ENCODE results near the gene IL17F.

The IL17F gene

DNA sequence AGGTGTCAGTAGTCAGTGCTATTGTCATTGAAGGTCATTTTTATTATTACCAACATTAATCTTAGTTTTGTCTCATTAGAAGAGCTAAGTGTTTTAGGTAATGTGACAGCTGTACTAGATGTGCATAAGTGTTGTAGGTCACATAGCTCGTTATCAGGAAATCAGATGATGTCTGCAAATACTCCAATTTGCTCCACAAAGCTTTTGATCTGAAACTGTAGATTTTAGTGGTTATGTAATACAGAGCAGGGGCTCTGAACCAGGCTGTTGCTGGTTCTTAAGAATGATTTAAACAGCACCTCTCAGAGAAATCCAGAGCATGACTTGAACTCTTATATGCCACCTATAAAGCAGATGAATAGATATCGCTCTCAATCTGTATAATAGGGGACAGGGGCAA is 2.5 kb downstream of the IL17F start:
- Histone ChIP-seq H3K36me3 (ENCODE audit: control insufficient read depth, insufficient read depth, low read length) (no peaks in the 10 kb centered on the region), H3K27me3 (ENCODE audit: control insufficient read depth, insufficient read depth, low read length) (no peaks in the 10 kb centered on the region), H3K9ac (ENCODE audit: low read depth, low read length) (no peak overlapping the region), H3K4me1 (ENCODE audit: control insufficient read depth, insufficient read depth, low read length) (no peaks in the 10 kb centered on the region), H3K9me3 (ENCODE audit: control insufficient read depth, insufficient read depth, low read length) (no peaks in the 10 kb centered on the region), H3K4me3 (ENCODE audit: low read depth, low read length) (no peak overlapping the region)

DNA sequence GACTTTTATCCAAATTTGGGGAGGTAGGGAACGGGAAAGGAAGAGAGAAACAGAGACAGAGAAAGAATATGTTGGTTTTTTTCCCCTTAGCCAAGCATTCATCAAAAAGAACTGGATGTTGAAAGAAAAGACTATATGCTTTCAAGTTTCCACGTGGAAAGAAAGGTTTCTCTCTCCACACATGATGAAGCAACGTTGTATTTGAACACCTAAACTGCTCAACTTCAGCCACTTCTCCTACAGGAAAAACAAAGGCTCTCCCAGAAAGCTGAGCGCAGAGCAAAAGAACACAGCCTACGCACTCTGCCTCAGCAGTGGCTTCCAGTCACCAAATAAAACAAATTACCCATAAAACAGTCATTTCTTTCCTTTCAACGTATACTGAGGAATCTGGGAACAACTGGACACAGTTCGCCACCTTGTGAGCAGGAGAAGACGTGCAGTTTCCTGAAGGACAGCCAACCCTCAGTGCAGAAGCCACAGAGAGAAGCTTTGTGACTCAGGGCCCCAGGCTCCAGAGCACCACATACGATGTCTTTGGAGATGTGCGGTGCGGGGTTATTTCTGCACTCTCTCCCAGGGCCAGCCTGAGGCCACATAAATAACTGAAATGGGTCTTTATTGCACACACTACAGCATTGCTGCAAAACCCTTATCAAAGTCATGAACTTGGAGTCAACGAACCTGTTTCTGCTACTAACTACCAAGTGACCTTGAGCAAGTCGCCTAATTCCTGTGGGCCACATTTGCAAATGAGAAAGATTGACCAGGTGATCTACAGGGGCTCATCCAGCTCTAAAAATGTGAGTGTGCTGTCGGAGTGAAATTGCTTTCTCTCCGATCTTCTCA is 10.1 kb downstream of the IL17F start:
- Histone ChIP-seq H3K9me3 (ENCODE audit: control insufficient read depth, insufficient read depth, low read length) (no peaks in the 10 kb centered on the region), H3K4me3 (ENCODE audit: low read depth, low read length) (no peak overlapping the region), H3K36me3 (ENCODE audit: control insufficient read depth, insufficient read depth, low read length) (no peaks in the 10 kb centered on the region), H3K9ac (ENCODE audit: low read depth, low read length) (no peak overlapping the region), H3K27me3 (ENCODE audit: control insufficient read depth, insufficient read depth, low read length) (no peaks in the 10 kb centered on the region), H3K4me1 (ENCODE audit: control insufficient read depth, insufficient read depth, low read length) (peaks cover 4% of the 10 kb centered on the region)

- H3K4me1 ChIP-seq (ENCODE audit: control insufficient read depth, insufficient read depth, low read length), result peaks cover 4% of the 10 kb centered on the region
- H3K27me3 ChIP-seq (ENCODE audit: control insufficient read depth, insufficient read depth, low read length), result no peaks in the 10 kb centered on the region
- H3K9me3 ChIP-seq (ENCODE audit: control insufficient read depth, insufficient read depth, low read length), result no peaks in the 10 kb centered on the region
- no peaks in the 10 kb centered on the region for H3K36me3 ChIP-seq (ENCODE audit: control insufficient read depth, insufficient read depth, low read length)
- no peak overlapping the region for H3K4me3 ChIP-seq (ENCODE audit: low read depth, low read length)
- H3K9ac ChIP-seq (ENCODE audit: low read depth, low read length), result no peak overlapping the region
Observed at GRCh38 chr6:52233005-52233404, 11.3 kb downstream of the IL17F start.

- Histone ChIP-seq H3K27me3 (ENCODE audit: control insufficient read depth, insufficient read depth, low read length) (no peaks in the 10 kb centered on the region), H3K4me3 (ENCODE audit: low read depth, low read length) (no peak overlapping the region), H3K9me3 (ENCODE audit: control insufficient read depth, insufficient read depth, low read length) (no peaks in the 10 kb centered on the region), H3K9ac (ENCODE audit: low read depth, low read length) (no peak overlapping the region), H3K36me3 (ENCODE audit: control insufficient read depth, insufficient read depth, low read length) (no peaks in the 10 kb centered on the region), H3K4me1 (ENCODE audit: control insufficient read depth, insufficient read depth, low read length) (peaks cover 4% of the 10 kb centered on the region)
Observed at GRCh38 chr6:52231406-52232127, 12.7 kb downstream of the IL17F start.

DNA sequence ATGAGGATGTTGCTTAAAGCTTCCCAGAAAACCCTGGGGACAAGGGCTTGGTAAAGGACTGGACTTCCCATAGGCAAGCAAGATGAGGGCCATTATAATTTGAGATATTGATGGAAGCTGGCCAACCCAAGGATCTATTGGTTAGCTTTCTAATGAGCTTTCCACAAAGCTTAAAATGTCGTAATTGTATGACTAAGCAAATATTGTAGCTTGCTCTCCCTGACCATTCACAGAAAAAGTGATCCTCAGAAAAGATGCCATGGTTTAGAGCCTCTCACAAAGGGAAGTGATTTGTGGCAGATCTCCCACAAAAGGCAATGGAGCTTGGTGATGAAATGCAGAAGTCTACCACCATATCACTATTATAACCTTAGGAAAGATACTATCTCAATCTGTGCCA is 13.6 kb downstream of the IL17F start:
- no peaks in the 10 kb centered on the region for H3K9me3 ChIP-seq (ENCODE audit: control insufficient read depth, insufficient read depth, low read length)
- no peaks in the 10 kb centered on the region for H3K36me3 ChIP-seq (ENCODE audit: control insufficient read depth, insufficient read depth, low read length)
- H3K4me1 ChIP-seq (ENCODE audit: control insufficient read depth, insufficient read depth, low read length), result peaks cover 4% of the 10 kb centered on the region
- H3K4me3 ChIP-seq (ENCODE audit: low read depth, low read length), result no peak overlapping the region
- H3K27me3 ChIP-seq (ENCODE audit: control insufficient read depth, insufficient read depth, low read length), result no peaks in the 10 kb centered on the region
- H3K9ac ChIP-seq (ENCODE audit: low read depth, low read length), result no peak overlapping the region

- no peak overlapping the region for H3K4me3 ChIP-seq (ENCODE audit: low read depth, low read length)
- no peaks in the 10 kb centered on the region for H3K36me3 ChIP-seq (ENCODE audit: control insufficient read depth, insufficient read depth, low read length)
- H3K4me1 ChIP-seq (ENCODE audit: control insufficient read depth, insufficient read depth, low read length), result no peaks in the 10 kb centered on the region
- no peak overlapping the region for H3K9ac ChIP-seq (ENCODE audit: low read depth, low read length)
- no peaks in the 10 kb centered on the region for H3K9me3 ChIP-seq (ENCODE audit: control insufficient read depth, insufficient read depth, low read length)
- H3K27me3 ChIP-seq (ENCODE audit: control insufficient read depth, insufficient read depth, low read length), result no peaks in the 10 kb centered on the region
Observed at GRCh38 chr6:52227495-52227894, 16.8 kb downstream of the IL17F start.

GRCh38 chr6:52221302-52221701 is 23.0 kb downstream of the IL17F start:
- H3K9me3 ChIP-seq (ENCODE audit: control insufficient read depth, insufficient read depth, low read length), result no peaks in the 10 kb centered on the region
- H3K27me3 ChIP-seq (ENCODE audit: control insufficient read depth, insufficient read depth, low read length), result no peaks in the 10 kb centered on the region
- H3K4me3 ChIP-seq (ENCODE audit: low read depth, low read length), result no peak overlapping the region
- no peaks in the 10 kb centered on the region for H3K36me3 ChIP-seq (ENCODE audit: control insufficient read depth, insufficient read depth, low read length)
- H3K9ac ChIP-seq (ENCODE audit: low read depth, low read length), result no peak overlapping the region
- no peaks in the 10 kb centered on the region for H3K4me1 ChIP-seq (ENCODE audit: control insufficient read depth, insufficient read depth, low read length)

DNA sequence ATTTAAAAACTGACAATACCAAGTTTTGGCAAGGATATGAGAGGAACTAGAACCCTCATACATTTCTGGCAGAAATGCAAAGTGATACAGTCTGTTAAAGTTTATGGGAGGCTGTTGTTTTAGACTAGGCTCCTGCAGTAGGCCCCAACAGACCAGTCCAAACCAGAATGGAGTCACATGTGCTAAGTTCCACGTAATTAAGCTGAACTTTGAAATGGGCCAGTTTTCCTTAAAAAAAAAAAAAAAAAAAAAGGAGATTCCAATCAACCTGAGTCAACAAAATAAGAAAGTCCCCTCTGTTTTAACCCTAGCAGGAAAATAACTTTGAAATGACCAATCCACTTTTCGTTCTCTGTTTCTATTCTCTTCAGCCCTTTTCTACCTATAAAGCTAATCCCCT is 26.5 kb downstream of the IL17F start:
- H3K4me1 ChIP-seq (ENCODE audit: control insufficient read depth, insufficient read depth, low read length), result no peaks in the 10 kb centered on the region
- no peaks in the 10 kb centered on the region for H3K9me3 ChIP-seq (ENCODE audit: control insufficient read depth, insufficient read depth, low read length)
- no peaks in the 10 kb centered on the region for H3K27me3 ChIP-seq (ENCODE audit: control insufficient read depth, insufficient read depth, low read length)
- H3K9ac ChIP-seq (ENCODE audit: low read depth, low read length), result no peak overlapping the region
- H3K36me3 ChIP-seq (ENCODE audit: control insufficient read depth, insufficient read depth, low read length), result no peaks in the 10 kb centered on the region
- H3K4me3 ChIP-seq (ENCODE audit: low read depth, low read length), result no peak overlapping the region

GRCh38 chr6:52216932-52217575 is 27.2 kb downstream of the IL17F start:
- Histone ChIP-seq H3K9me3 (ENCODE audit: control insufficient read depth, insufficient read depth, low read length) (no peaks in the 10 kb centered on the region), H3K27me3 (ENCODE audit: control insufficient read depth, insufficient read depth, low read length) (no peaks in the 10 kb centered on the region), H3K36me3 (ENCODE audit: control insufficient read depth, insufficient read depth, low read length) (no peaks in the 10 kb centered on the region), H3K4me1 (ENCODE audit: control insufficient read depth, insufficient read depth, low read length) (no peaks in the 10 kb centered on the region), H3K9ac (ENCODE audit: low read depth, low read length) (no peak overlapping the region), H3K4me3 (ENCODE audit: low read depth, low read length) (no peak overlapping the region)

- no peaks in the 10 kb centered on the region for H3K36me3 ChIP-seq (ENCODE audit: control insufficient read depth, insufficient read depth, low read length)
- no peak overlapping the region for H3K9ac ChIP-seq (ENCODE audit: low read depth, low read length)
- H3K27me3 ChIP-seq (ENCODE audit: control insufficient read depth, insufficient read depth, low read length), result no peaks in the 10 kb centered on the region
- no peaks in the 10 kb centered on the region for H3K4me1 ChIP-seq (ENCODE audit: control insufficient read depth, insufficient read depth, low read length)
- H3K4me3 ChIP-seq (ENCODE audit: low read depth, low read length), result no peak overlapping the region
- H3K9me3 ChIP-seq (ENCODE audit: control insufficient read depth, insufficient read depth, low read length), result no peaks in the 10 kb centered on the region
Observed at GRCh38 chr6:52215787-52216186, 28.5 kb downstream of the IL17F start.

GRCh38 chr6:52213127-52213526 is 31.2 kb downstream of the IL17F start:
- Histone ChIP-seq H3K4me3 (ENCODE audit: low read depth, low read length) (no peak overlapping the region), H3K4me1 (ENCODE audit: control insufficient read depth, insufficient read depth, low read length) (no peaks in the 10 kb centered on the region), H3K27me3 (ENCODE audit: control insufficient read depth, insufficient read depth, low read length) (no peaks in the 10 kb centered on the region), H3K9ac (ENCODE audit: low read depth, low read length) (no peak overlapping the region), H3K36me3 (ENCODE audit: control insufficient read depth, insufficient read depth, low read length) (no peaks in the 10 kb centered on the region), H3K9me3 (ENCODE audit: control insufficient read depth, insufficient read depth, low read length) (no peaks in the 10 kb centered on the region)

DNA sequence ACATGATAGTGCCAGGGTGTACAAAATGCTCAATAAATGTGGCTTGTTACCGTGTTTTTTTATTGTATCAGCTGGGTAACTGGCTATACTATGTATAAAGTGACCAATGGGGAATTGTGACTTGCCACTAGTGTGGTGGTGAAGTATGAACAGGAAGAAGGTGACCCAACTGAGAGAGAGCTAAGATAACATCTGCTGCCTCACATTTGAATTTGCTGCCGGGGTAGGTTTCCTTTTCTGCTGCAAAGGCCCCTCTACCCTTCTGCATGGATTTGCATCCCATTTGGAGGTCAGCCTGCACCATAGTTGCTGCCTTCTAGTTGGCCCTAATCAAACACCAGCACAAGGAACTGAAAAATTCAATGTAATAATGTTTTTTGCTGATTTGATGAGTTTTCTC is 34.1 kb downstream of the IL17F start:
- Histone ChIP-seq H3K27me3 (ENCODE audit: control insufficient read depth, insufficient read depth, low read length) (no peaks in the 10 kb centered on the region), H3K9ac (ENCODE audit: low read depth, low read length) (no peak overlapping the region), H3K9me3 (ENCODE audit: control insufficient read depth, insufficient read depth, low read length) (no peaks in the 10 kb centered on the region)

More for the DNA sequence above, 34.1 kb downstream of the IL17F start:
- no peaks in the 10 kb centered on the region for H3K4me1 ChIP-seq (ENCODE audit: control insufficient read depth, insufficient read depth, low read length)
- no peak overlapping the region for H3K4me3 ChIP-seq (ENCODE audit: low read depth, low read length)
- H3K36me3 ChIP-seq (ENCODE audit: control insufficient read depth, insufficient read depth, low read length), result no peaks in the 10 kb centered on the region

Data from iPS-15b (cell line).